Measurements from ENCODE around the gene AUTS2.

AUTS2 gene

GRCh38 chr7:70410134-70410750 is 812.0 kb downstream of the AUTS2 start:
- no peak for TF ChIP-seq POLR2A (IDR thresholded peaks at IDR 0.05; ENCODE audit: low read depth, low read length)
- no peak for TF ChIP-seq POLR2AphosphoS5 (IDR thresholded peaks at IDR 0.05; ENCODE audit: low read depth, low read length)
- no peak for TF ChIP-seq TAF1 (IDR thresholded peaks at IDR 0.05; ENCODE audit: borderline replicate concordance, low read depth, low read length)
- no peak for FAIRE-seq

GRCh38 chr7:70414368-70414767 is 816.1 kb downstream of the AUTS2 start:
- TF ChIP-seq POLR2A (IDR thresholded peaks at IDR 0.05; ENCODE audit: low read depth, low read length) (no peak), POLR2AphosphoS5 (IDR thresholded peaks at IDR 0.05; ENCODE audit: low read depth, low read length) (no peak), TAF1 (IDR thresholded peaks at IDR 0.05; ENCODE audit: borderline replicate concordance, low read depth, low read length) (no peak)
- FAIRE-seq (no peak), DNase-seq (ENCODE audit: insufficient read length) (no peak)

More at GRCh38 chr7:70410134-70410750, 812.0 kb downstream of the AUTS2 start:
- DNase-seq (ENCODE audit: insufficient read length): no peak

- no peak for TF ChIP-seq POLR2A (IDR thresholded peaks at IDR 0.05; ENCODE audit: low read depth, low read length)
- TF ChIP-seq POLR2AphosphoS5 (IDR thresholded peaks at IDR 0.05; ENCODE audit: low read depth, low read length): no peak
- TF ChIP-seq TAF1 (IDR thresholded peaks at IDR 0.05; ENCODE audit: borderline replicate concordance, low read depth, low read length): no peak
- DNase-seq (ENCODE audit: insufficient read length): no peak
- no peak for FAIRE-seq
Observed at GRCh38 chr7:70415179-70415972, 817.1 kb downstream of the AUTS2 start.

GRCh38 chr7:70416347-70416985 is 818.2 kb downstream of the AUTS2 start:
- no peak for DNase-seq (ENCODE audit: insufficient read length)
- no peak for FAIRE-seq
- TF ChIP-seq POLR2A (IDR thresholded peaks at IDR 0.05; ENCODE audit: low read depth, low read length) (no peak), TAF1 (IDR thresholded peaks at IDR 0.05; ENCODE audit: borderline replicate concordance, low read depth, low read length) (no peak), POLR2AphosphoS5 (IDR thresholded peaks at IDR 0.05; ENCODE audit: low read depth, low read length) (no peak)

- DNase-seq (ENCODE audit: insufficient read length) (no peak), FAIRE-seq (no peak)
Observed at GRCh38 chr7:70416986-70417655, 818.8 kb downstream of the AUTS2 start.

GRCh38 chr7:70419526-70420380 is 821.5 kb downstream of the AUTS2 start:
- no peak for TF ChIP-seq POLR2A (IDR thresholded peaks at IDR 0.05; ENCODE audit: low read depth, low read length)
- TF ChIP-seq TAF1 (IDR thresholded peaks at IDR 0.05; ENCODE audit: borderline replicate concordance, low read depth, low read length): no peak
- no peak for TF ChIP-seq POLR2AphosphoS5 (IDR thresholded peaks at IDR 0.05; ENCODE audit: low read depth, low read length)

More at GRCh38 chr7:70416986-70417655, 818.8 kb downstream of the AUTS2 start:
- TF ChIP-seq POLR2A (IDR thresholded peaks at IDR 0.05; ENCODE audit: low read depth, low read length): no peak
- no peak for TF ChIP-seq POLR2AphosphoS5 (IDR thresholded peaks at IDR 0.05; ENCODE audit: low read depth, low read length)
- no peak for TF ChIP-seq TAF1 (IDR thresholded peaks at IDR 0.05; ENCODE audit: borderline replicate concordance, low read depth, low read length)

GRCh38 chr7:70420381-70420662 is 822.0 kb downstream of the AUTS2 start:
- FAIRE-seq: no peak
- DNase-seq (ENCODE audit: insufficient read length): no peak
- TF ChIP-seq POLR2AphosphoS5 (IDR thresholded peaks at IDR 0.05; ENCODE audit: low read depth, low read length) (no peak), POLR2A (IDR thresholded peaks at IDR 0.05; ENCODE audit: low read depth, low read length) (no peak), TAF1 (IDR thresholded peaks at IDR 0.05; ENCODE audit: borderline replicate concordance, low read depth, low read length) (no peak)

More at GRCh38 chr7:70419526-70420380, 821.5 kb downstream of the AUTS2 start:
- FAIRE-seq: no peak
- no peak for DNase-seq (ENCODE audit: insufficient read length)

- FAIRE-seq: no peak
- no peak for DNase-seq (ENCODE audit: insufficient read length)
- TF ChIP-seq TAF1 (IDR thresholded peaks at IDR 0.05; ENCODE audit: borderline replicate concordance, low read depth, low read length) (no peak), POLR2A (IDR thresholded peaks at IDR 0.05; ENCODE audit: low read depth, low read length) (no peak), POLR2AphosphoS5 (IDR thresholded peaks at IDR 0.05; ENCODE audit: low read depth, low read length) (no peak)
Observed at GRCh38 chr7:70421319-70421718, 823.0 kb downstream of the AUTS2 start.

- no peak for TF ChIP-seq TAF1 (IDR thresholded peaks at IDR 0.05; ENCODE audit: borderline replicate concordance, low read depth, low read length)
- TF ChIP-seq POLR2A (IDR thresholded peaks at IDR 0.05; ENCODE audit: low read depth, low read length): no peak
- no peak for TF ChIP-seq POLR2AphosphoS5 (IDR thresholded peaks at IDR 0.05; ENCODE audit: low read depth, low read length)
- no peak for FAIRE-seq
- DNase-seq (ENCODE audit: insufficient read length): no peak
Observed at GRCh38 chr7:70426249-70426880, 828.1 kb downstream of the AUTS2 start.

GRCh38 chr7:70432567-70433001 is 834.3 kb downstream of the AUTS2 start:
- FAIRE-seq (no peak), DNase-seq (ENCODE audit: insufficient read length) (no peak)
- TF ChIP-seq POLR2A (IDR thresholded peaks at IDR 0.05; ENCODE audit: low read depth, low read length) (no peak), TAF1 (IDR thresholded peaks at IDR 0.05; ENCODE audit: borderline replicate concordance, low read depth, low read length) (no peak), POLR2AphosphoS5 (IDR thresholded peaks at IDR 0.05; ENCODE audit: low read depth, low read length) (no peak)
